Activated T-helper 1 cell treated with anti-CD3 and anti-CD28 coated beads, Interleukin-12 subunit alpha, Interleukin-12 subunit beta, Interleukin-2, Interleukin-4 antibody, amounts not matched to agents 30 ng/mL and 10 ng/mL and 1 ng/mL, durations not matched to agents 14 hours and 24 hours and 36 hours (primary cell): Measurements from ENCODE around the gene WNK1. TPM values are rescaled to one million over a fixed set of nuclear protein-coding genes. Genes with fewer than 3 reads are reported as not detected.
"Not testable (repeated sequence)": the region's sequence is repeated elsewhere in the genome, so short reads cannot be mapped to it uniquely, and the experiment has no call there.

Experiments used
- DNase-seq: peaks from one replicate; pipeline ENCODE4 v3.0.0; 2021; ENCODE audit warnings: low spot score
- H3K27ac Mint-ChIP-seq: one replicate; pipeline ENCODE4 v1.8.0; 2021; ENCODE audit warnings: mild to moderate bottlenecking, mixed read lengths
- H3K27me3 Mint-ChIP-seq: one replicate; pipeline ENCODE4 v1.8.0; 2022; ENCODE audit warnings: mild to moderate bottlenecking, moderate library complexity, mixed read lengths; ENCODE audit not compliant: insufficient read depth
- H3K36me3 Mint-ChIP-seq: one replicate; pipeline ENCODE4 v1.8.0; 2021; ENCODE audit warnings: low read depth, mixed read lengths
- H3K4me1 Mint-ChIP-seq: one replicate; pipeline ENCODE4 v1.8.0; 2021; ENCODE audit warnings: low read depth, mixed read lengths
- H3K4me3 Mint-ChIP-seq: one replicate; pipeline ENCODE4 v1.8.0; 2021; ENCODE audit warnings: mild to moderate bottlenecking, moderate library complexity, mixed read lengths
- H3K9me3 Mint-ChIP-seq: one replicate; pipeline ENCODE4 v1.8.0; 2021; ENCODE audit warnings: mixed read lengths
- intact Hi-C: fragments of 100-400 bp; cut with micrococcal nuclease; formaldehyde crosslinking; loops from one replicate; pipeline ENCODE4 v1.15.1; 2024
- total RNA-seq: library from RNA; stranded (reverse); gene quantifications from 2 replicates; pipeline ENCODE4 v1.2.3, GENCODE V29; 2022

The WNK1 gene
- total RNA-seq, 1 donor from 2014 or later = 178 TPM

GRCh38 chr12:848173-848865 lies 95.9 kb downstream of the WNK1 start:
- H3K4me3 Mint-ChIP-seq = peak overlapping the region; percentile 13
- peaks cover 22% of the 10 kb centered on the region for H3K36me3 Mint-ChIP-seq
- intact Hi-C loops = loop anchor here (1.0 to 5.0 kb wide), 5 partner anchors 36 to 209 kb away; partner anchors contain the start of gene RAD52
- DNase-seq = no peak
- H3K27ac Mint-ChIP-seq = peak overlapping the region; percentile 81
- H3K27me3 Mint-ChIP-seq = no peaks in the 10 kb centered on the region
- H3K4me1 Mint-ChIP-seq = peaks cover 52% of the 10 kb centered on the region
- H3K9me3 Mint-ChIP-seq = peaks cover 5% of the 10 kb centered on the region

- peaks cover 52% of the 10 kb centered on the region for H3K4me1 Mint-ChIP-seq
- peaks cover 22% of the 10 kb centered on the region for H3K36me3 Mint-ChIP-seq
- intact Hi-C loops = loop anchor here (1.0 to 5.0 kb wide), 5 partner anchors 37 to 210 kb away; partner anchors contain the start of gene RAD52
- no peaks in the 10 kb centered on the region for H3K27me3 Mint-ChIP-seq
- H3K27ac Mint-ChIP-seq = peak overlapping the region; percentile 81
- no peak for DNase-seq
- no peak overlapping the region for H3K4me3 Mint-ChIP-seq
- H3K9me3 Mint-ChIP-seq = peaks cover 5% of the 10 kb centered on the region
These were observed 96.6 kb downstream of the WNK1 start for GRCh38 chr12:848882-849527.

GRCh38 chr12:849733-850437 lies 97.5 kb downstream of the WNK1 start:
- intact Hi-C loops = loop anchor here (2.0 to 5.0 kb wide), 2 partner anchors 38 to 181 kb away; no protein-coding TSS in a partner anchor
- H3K9me3 Mint-ChIP-seq, H3K27ac Mint-ChIP-seq, H3K4me3 Mint-ChIP-seq, H3K27me3 Mint-ChIP-seq, DNase-seq: not testable (repeated sequence)
- H3K4me1 Mint-ChIP-seq = peaks cover 52% of the 10 kb centered on the region
- H3K36me3 Mint-ChIP-seq = peaks cover 22% of the 10 kb centered on the region

GRCh38 chr12:851343-851742 lies 99.0 kb downstream of the WNK1 start:
- H3K36me3 Mint-ChIP-seq = peaks cover 19% of the 10 kb centered on the region
- intact Hi-C loops = no loop called here

GRCh38 chr12:851913-852312 lies 99.5 kb downstream of the WNK1 start:
- Mint-ChIP-seq H3K27me3 (no peaks in the 10 kb centered on the region), H3K36me3 (peaks cover 21% of the 10 kb centered on the region), H3K27ac (no peak overlapping the region), H3K9me3 (peaks cover 5% of the 10 kb centered on the region), H3K4me3 (no peak overlapping the region), H3K4me1 (peaks cover 46% of the 10 kb centered on the region)
- DNase-seq = no peak
- intact Hi-C loops = no loop called here

More at GRCh38 chr12:851343-851742, 99.0 kb downstream of the WNK1 start:
- DNase-seq = no peak
- H3K27ac Mint-ChIP-seq = no peak overlapping the region
- no peak overlapping the region for H3K4me3 Mint-ChIP-seq
- peaks cover 5% of the 10 kb centered on the region for H3K9me3 Mint-ChIP-seq
- H3K27me3 Mint-ChIP-seq = no peaks in the 10 kb centered on the region
- peaks cover 47% of the 10 kb centered on the region for H3K4me1 Mint-ChIP-seq

- Mint-ChIP-seq H3K36me3 (peaks cover 28% of the 10 kb centered on the region), H3K27me3 (no peaks in the 10 kb centered on the region), H3K27ac (no peak overlapping the region), H3K4me1 (peaks cover 39% of the 10 kb centered on the region), H3K4me3 (no peak overlapping the region), H3K9me3 (peaks cover 5% of the 10 kb centered on the region)
- intact Hi-C loops = no loop called here
- no peak for DNase-seq
These were observed 100.5 kb downstream of the WNK1 start for GRCh38 chr12:852864-853263.

GRCh38 chr12:857611-858010 lies 105.2 kb downstream of the WNK1 start:
- no peak for DNase-seq
- H3K4me1 Mint-ChIP-seq = peaks cover 6% of the 10 kb centered on the region
- no peak overlapping the region for H3K4me3 Mint-ChIP-seq
- H3K27me3 Mint-ChIP-seq = no peaks in the 10 kb centered on the region
- intact Hi-C loops = no loop called here
- H3K36me3 Mint-ChIP-seq = peaks cover 50% of the 10 kb centered on the region
- no peaks in the 10 kb centered on the region for H3K9me3 Mint-ChIP-seq
- peak overlapping the region; percentile 24 for H3K27ac Mint-ChIP-seq

- Mint-ChIP-seq H3K4me3 (no peak overlapping the region), H3K36me3 (peaks cover 56% of the 10 kb centered on the region), H3K4me1 (no peaks in the 10 kb centered on the region), H3K9me3 (no peaks in the 10 kb centered on the region), H3K27me3 (no peaks in the 10 kb centered on the region), H3K27ac (no peak overlapping the region)
- intact Hi-C loops = no loop called here
- DNase-seq = no peak
These were observed 110.0 kb downstream of the WNK1 start for GRCh38 chr12:862303-862911.

GRCh38 chr12:863285-863684 lies 110.9 kb downstream of the WNK1 start:
- Mint-ChIP-seq H3K27ac (no peak overlapping the region), H3K36me3 (peaks cover 53% of the 10 kb centered on the region), H3K27me3 (no peaks in the 10 kb centered on the region), H3K9me3 (no peaks in the 10 kb centered on the region), H3K4me3 (no peak overlapping the region), H3K4me1 (no peaks in the 10 kb centered on the region)
- intact Hi-C loops = no loop called here
- no peak for DNase-seq

GRCh38 chr12:865614-866013 lies 113.2 kb downstream of the WNK1 start:
- no peaks in the 10 kb centered on the region for H3K9me3 Mint-ChIP-seq
- H3K4me1 Mint-ChIP-seq = peaks cover 7% of the 10 kb centered on the region
- no peaks in the 10 kb centered on the region for H3K27me3 Mint-ChIP-seq
- H3K36me3 Mint-ChIP-seq = peaks cover 40% of the 10 kb centered on the region
- H3K4me3 Mint-ChIP-seq = no peak overlapping the region
- H3K27ac Mint-ChIP-seq = no peak overlapping the region
- intact Hi-C loops = no loop called here
- no peak for DNase-seq

GRCh38 chr12:867905-868304 lies 115.5 kb downstream of the WNK1 start:
- Mint-ChIP-seq H3K27ac (no peak overlapping the region), H3K9me3 (no peaks in the 10 kb centered on the region), H3K4me1 (peaks cover 13% of the 10 kb centered on the region), H3K27me3 (no peaks in the 10 kb centered on the region), H3K4me3 (no peak overlapping the region), H3K36me3 (peaks cover 27% of the 10 kb centered on the region)
- intact Hi-C loops = no loop called here
- DNase-seq = no peak

GRCh38 chr12:868722-869121 lies 116.3 kb downstream of the WNK1 start:
- peaks cover 13% of the 10 kb centered on the region for H3K4me1 Mint-ChIP-seq
- H3K36me3 Mint-ChIP-seq = peaks cover 31% of the 10 kb centered on the region
- intact Hi-C loops = no loop called here
- H3K9me3 Mint-ChIP-seq = no peaks in the 10 kb centered on the region
- H3K4me3 Mint-ChIP-seq = no peak overlapping the region
- no peaks in the 10 kb centered on the region for H3K27me3 Mint-ChIP-seq
- H3K27ac Mint-ChIP-seq = no peak overlapping the region
- DNase-seq = no peak
